ENCODE results near the gene CELA1.

GRCh38 chr12:51281202-51281924 lies 65.1 kb downstream of the CELA1 start:
- TF ChIP-seq POLR2A (IDR thresholded peaks at IDR 0.05), result no peak
- no peak for TF ChIP-seq CTCF (IDR thresholded peaks at IDR 0.05)
